Mesenchymal stem cell (in vitro differentiated cells and primary cell): ENCODE results near the gene WEE1.
A peak's percentile ranks its signal among the peaks of the same experiment; 100 is the strongest.
"Not testable (repeated sequence)": the region's sequence is repeated elsewhere in the genome, so short reads cannot be mapped to it uniquely, and the experiment has no call there.

Experiments
- DNase-seq: peaks from one replicate; pipeline ENCODE4 v3.0.0-alpha.2; 2013
- H2AFZ ChIP-seq: one replicate; pipeline ENCODE4 v1.6.1; 2013; ENCODE audit warnings: low read depth, mild to moderate bottlenecking, control low read depth, inconsistent platforms, low read length, moderate library complexity
- H2AK5ac ChIP-seq: 2 replicates; pipeline ENCODE4 v1.6.1; 2013; ENCODE audit warnings: low read length, moderate library complexity, mild to moderate bottlenecking, inconsistent platforms; ENCODE audit not compliant: severe bottlenecking
- H2BK120ac ChIP-seq: one replicate; pipeline ENCODE4 v1.6.1; 2013; ENCODE audit warnings: low read depth, mild to moderate bottlenecking, inconsistent platforms, low read length, moderate library complexity
- H2BK12ac ChIP-seq, 2 experiments: one replicate each; pipeline ENCODE4 v1.6.1; 2013; ENCODE audit warnings: inconsistent platforms in 2 of 2, low read length in 2 of 2, mild to moderate bottlenecking in 2 of 2, moderate library complexity in 2 of 2, control low read depth in 1 of 2
- H2BK15ac ChIP-seq: one replicate; pipeline ENCODE4 v1.6.1; 2013; ENCODE audit warnings: mild to moderate bottlenecking, low read depth, inconsistent platforms; ENCODE audit not compliant: poor library complexity, severe bottlenecking
- H2BK5ac ChIP-seq: 2 replicates; pipeline ENCODE4 v1.6.1; 2013; ENCODE audit warnings: low read depth, mild to moderate bottlenecking, low read length, control low read depth, inconsistent platforms; ENCODE audit not compliant: poor library complexity, severe bottlenecking
- H3K14ac ChIP-seq, 2 experiments: one replicate each; pipeline ENCODE4 v1.6.1; 2013; ENCODE audit warnings: inconsistent platforms in 2 of 2, low read length in 2 of 2, control low read depth in 1 of 2, mild to moderate bottlenecking in 1 of 2, moderate library complexity in 1 of 2
- H3K18ac ChIP-seq, 2 experiments: one replicate each; pipeline ENCODE4 v1.6.1; 2013; ENCODE audit warnings: inconsistent platforms in 2 of 2, low read length in 2 of 2, control low read depth in 1 of 2, low read depth in 1 of 2, mild to moderate bottlenecking in 1 of 2
- H3K23ac ChIP-seq, 2 experiments: one replicate each; pipeline ENCODE4 v1.6.1; 2013; ENCODE audit warnings: inconsistent platforms in 2 of 2, low read length in 2 of 2, mild to moderate bottlenecking in 2 of 2, moderate library complexity in 2 of 2, control low read depth in 1 of 2
- H3K27ac ChIP-seq: 2 replicates; pipeline ENCODE4 v1.5.1; 2013; ENCODE audit warnings: mild to moderate bottlenecking, moderate library complexity, low read length, control low read depth, inconsistent platforms; ENCODE audit not compliant: poor library complexity, severe bottlenecking
- H3K27me3 ChIP-seq, 2 experiments: 2 replicates each; pipeline versions ENCODE4 v1.6.1 to v1.7.0; 2013; ENCODE audit warnings: low read length in 2 of 2, mild to moderate bottlenecking in 2 of 2, moderate library complexity in 2 of 2, control low read depth in 1 of 2, inconsistent platforms in 1 of 2; ENCODE audit not compliant: control insufficient read depth in 1 of 2, insufficient read depth in 1 of 2
- H3K36me3 ChIP-seq, 2 experiments: 2 replicates each; pipeline versions ENCODE4 v1.6.1 to v1.7.0; 2013; ENCODE audit warnings: low read length in 2 of 2, control low read depth in 1 of 2, inconsistent platforms in 1 of 2, low read depth in 1 of 2, mild to moderate bottlenecking in 1 of 2; ENCODE audit not compliant: insufficient read depth in 2 of 2, control insufficient read depth in 1 of 2
- H3K4ac ChIP-seq, 2 experiments: one replicate each; pipeline ENCODE4 v1.6.1; 2013; ENCODE audit warnings: inconsistent platforms in 2 of 2, low read length in 2 of 2, mild to moderate bottlenecking in 2 of 2, moderate library complexity in 2 of 2, control low read depth in 1 of 2, low read depth in 1 of 2
- H3K4me1 ChIP-seq: 2 replicates; pipeline ENCODE4 v1.6.1; 2013; ENCODE audit warnings: low read depth, low read length, control low read depth; ENCODE audit not compliant: control insufficient read depth, insufficient read depth
- H3K4me2 ChIP-seq: 2 replicates; pipeline ENCODE4 v1.6.1; 2013; ENCODE audit warnings: low read length, mild to moderate bottlenecking, inconsistent platforms; ENCODE audit not compliant: poor library complexity, severe bottlenecking
- H3K4me3 ChIP-seq, 2 experiments: 2 replicates each; pipeline versions ENCODE4 v1.5.1 to v1.7.0; 2013; ENCODE audit warnings: low read length in 2 of 2, mild to moderate bottlenecking in 2 of 2, control low read depth in 1 of 2, low read depth in 1 of 2; ENCODE audit not compliant: insufficient read depth in 1 of 2
- H3K79me1 ChIP-seq: replicated peaks from 2 replicates; pipeline ENCODE4 v1.6.1; 2013; ENCODE audit warnings: mild to moderate bottlenecking, control low read depth, low read length, inconsistent platforms; ENCODE audit not compliant: poor library complexity, severe bottlenecking
- H3K9ac ChIP-seq: 2 replicates; pipeline ENCODE4 v1.7.0; 2013; ENCODE audit warnings: mild to moderate bottlenecking, low read length, moderate library complexity
- H3K9me3 ChIP-seq: 2 replicates; pipeline ENCODE4 v1.7.0; 2013; ENCODE audit warnings: mild to moderate bottlenecking, low read length; ENCODE audit not compliant: control insufficient read depth
- H4K8ac ChIP-seq: one replicate; pipeline ENCODE4 v1.6.1; 2013; ENCODE audit warnings: inconsistent platforms, mild to moderate bottlenecking, low read length, moderate library complexity
- H4K91ac ChIP-seq: one replicate; pipeline ENCODE4 v1.6.1; 2013; ENCODE audit warnings: mild to moderate bottlenecking, low read length, inconsistent platforms
- WGBS: methylation state at CpG from one replicate; pipeline ENCODE4 v1.1.7; 2013; ENCODE audit warnings: mixed read lengths; 5-methylcytosine and 5-hydroxymethylcytosine counted together

Gene WEE1

GRCh38 chr11:9617940-9618339 lies 44.5 kb downstream of the WEE1 start:
- H3K4ac ChIP-seq, result no peak overlapping the region
- no peaks in the 10 kb centered on the region for H3K27me3 ChIP-seq
- H3K23ac ChIP-seq, result no peak overlapping the region
- no peak overlapping the region for H2BK12ac ChIP-seq
- H2BK5ac ChIP-seq, result no peak overlapping the region
- no peak overlapping the region for H4K91ac ChIP-seq
- no peak overlapping the region for H2BK15ac ChIP-seq
- no peak overlapping the region for H4K8ac ChIP-seq
- no peak overlapping the region for H3K4me2 ChIP-seq
- no peaks in the 10 kb centered on the region for H3K9me3 ChIP-seq
- H3K18ac ChIP-seq, result no peak overlapping the region
- peak overlapping the region; percentile 73 for H3K9ac ChIP-seq
- peaks cover 8% of the 10 kb centered on the region for H3K4me1 ChIP-seq
- no peaks in the 10 kb centered on the region for H3K79me1 ChIP-seq
- no peak overlapping the region for H2AFZ ChIP-seq
- peak; percentile 36 for DNase-seq
- H3K14ac ChIP-seq, result no peak overlapping the region
- WGBS, result 61% methylated on average over 5 of the region's 5 CpGs
- H3K36me3 ChIP-seq, result no peaks in the 10 kb centered on the region
- H3K4me3 ChIP-seq, result peak overlapping the region in 1 of 2 experiments; percentile 50
- H2BK120ac ChIP-seq, result no peak overlapping the region
- H3K27ac ChIP-seq, result no peak overlapping the region
- no peak overlapping the region for H2AK5ac ChIP-seq

- no peak for DNase-seq
- H2BK12ac ChIP-seq, result no peak overlapping the region
- no peaks in the 10 kb centered on the region for H3K27me3 ChIP-seq
- no peak overlapping the region for H4K91ac ChIP-seq
- no peak overlapping the region for H3K27ac ChIP-seq
- H3K4me2 ChIP-seq, result no peak overlapping the region
- H3K18ac ChIP-seq, result no peak overlapping the region
- H3K9me3 ChIP-seq, result no peaks in the 10 kb centered on the region
- no peak overlapping the region for H2BK5ac ChIP-seq
- no peak overlapping the region for H3K23ac ChIP-seq
- no peak overlapping the region for H3K14ac ChIP-seq
- whole genome bisulfite sequencing, result 100% methylated on average over 1 of the region's 1 CpG
- H4K8ac ChIP-seq, result no peak overlapping the region
- no peak overlapping the region for H3K9ac ChIP-seq
- H3K4ac ChIP-seq, result no peak overlapping the region
- H3K36me3 ChIP-seq, result no peaks in the 10 kb centered on the region
- no peak overlapping the region for H3K4me3 ChIP-seq
- H2BK15ac ChIP-seq, result no peak overlapping the region
- H3K79me1 ChIP-seq, result no peaks in the 10 kb centered on the region
- no peak overlapping the region for H2AK5ac ChIP-seq
- H2AFZ ChIP-seq, result no peak overlapping the region
- H3K4me1 ChIP-seq, result peaks cover 4% of the 10 kb centered on the region
- no peak overlapping the region for H2BK120ac ChIP-seq
Observed at GRCh38 chr11:9619004-9619403, 45.5 kb downstream of the WEE1 start.

GRCh38 chr11:9619971-9620370 lies 46.5 kb downstream of the WEE1 start:
- H3K9ac ChIP-seq, result no peak overlapping the region
- DNase-seq, result no peak
- no peak overlapping the region for H3K23ac ChIP-seq
- H3K36me3 ChIP-seq, result no peaks in the 10 kb centered on the region
- H3K18ac ChIP-seq, result no peak overlapping the region
- H2AFZ ChIP-seq, result no peak overlapping the region
- no peak overlapping the region for H2BK120ac ChIP-seq
- H3K14ac ChIP-seq, result no peak overlapping the region
- no peaks in the 10 kb centered on the region for H3K27me3 ChIP-seq
- H2BK5ac ChIP-seq, result no peak overlapping the region
- H4K8ac ChIP-seq, result no peak overlapping the region
- H3K4ac ChIP-seq, result no peak overlapping the region
- no peaks in the 10 kb centered on the region for H3K9me3 ChIP-seq
- no peak overlapping the region for H3K27ac ChIP-seq
- H3K79me1 ChIP-seq, result no peaks in the 10 kb centered on the region
- no peak overlapping the region for H2AK5ac ChIP-seq
- H4K91ac ChIP-seq, result no peak overlapping the region
- no peak overlapping the region for H3K4me3 ChIP-seq
- no peak overlapping the region for H2BK15ac ChIP-seq
- peaks cover 2% of the 10 kb centered on the region for H3K4me1 ChIP-seq
- no peak overlapping the region for H3K4me2 ChIP-seq
- peak overlapping the region in 1 of 2 experiments; percentile 39 for H2BK12ac ChIP-seq

GRCh38 chr11:9622353-9622752 lies 48.9 kb downstream of the WEE1 start:
- WGBS, result 95% methylated on average over 3 of the region's 7 CpGs
- not testable (repeated sequence) for H3K4me2 ChIP-seq, H3K27me3 ChIP-seq

More at GRCh38 chr11:9622353-9622752, 48.9 kb downstream of the WEE1 start:
- H3K36me3 ChIP-seq, H2BK120ac ChIP-seq, H2BK15ac ChIP-seq, H2BK5ac ChIP-seq, H3K23ac ChIP-seq, H2AK5ac ChIP-seq, H3K79me1 ChIP-seq, H3K27ac ChIP-seq, H3K18ac ChIP-seq, H2BK12ac ChIP-seq, H3K4me1 ChIP-seq, H3K14ac ChIP-seq, H2AFZ ChIP-seq, H4K91ac ChIP-seq, H3K9me3 ChIP-seq, H3K4ac ChIP-seq, H4K8ac ChIP-seq, H3K4me3 ChIP-seq, DNase-seq, H3K9ac ChIP-seq: not testable (repeated sequence)
